COLO668 (cell line): ENCODE measurements around the gene KCNK1.

Experiments used
- DNase-seq: peaks from one replicate; lab custom pipeline; 2025; ENCODE audit not compliant: unreplicated experiment; lab: John Stamatoyannopoulos, UW

Gene KCNK1

GRCh38 chr1:233635765-233636502 is 22.0 kb downstream of the KCNK1 start:
- no peak for DNase-seq

GRCh38 chr1:233636503-233636877 is 22.6 kb downstream of the KCNK1 start:
- no peak for DNase-seq

GRCh38 chr1:233638513-233638912 is 24.6 kb downstream of the KCNK1 start:
- DNase-seq: no peak

- no peak for DNase-seq
Observed at GRCh38 chr1:233639611-233640010, 25.7 kb downstream of the KCNK1 start.

DNA sequence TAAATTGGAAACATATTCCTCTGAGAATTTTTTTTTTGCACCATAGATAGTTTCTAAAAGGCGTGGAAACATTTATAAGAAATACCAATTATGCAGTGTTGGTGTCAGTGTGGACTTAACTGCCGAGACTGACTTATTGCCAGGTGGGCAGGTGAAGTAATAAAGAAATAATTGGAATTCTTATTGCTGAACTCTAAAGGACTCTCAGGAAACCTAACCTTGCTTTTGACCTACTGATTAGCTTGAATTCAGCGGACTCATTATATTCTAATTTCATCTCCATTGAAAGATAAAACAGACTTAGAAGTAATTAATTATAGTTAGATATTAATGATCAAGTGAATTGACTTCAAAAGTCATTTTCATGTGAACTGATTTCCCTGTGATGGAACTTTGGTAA is 26.3 kb downstream of the KCNK1 start:
- DNase-seq: no peak

- DNase-seq: no peak
Observed at GRCh38 chr1:233641029-233641428, 27.1 kb downstream of the KCNK1 start.

GRCh38 chr1:233647073-233647472 is 33.2 kb downstream of the KCNK1 start:
- no peak for DNase-seq

- DNase-seq: no peak
Observed at GRCh38 chr1:233647636-233648035, 33.7 kb downstream of the KCNK1 start.

DNA sequence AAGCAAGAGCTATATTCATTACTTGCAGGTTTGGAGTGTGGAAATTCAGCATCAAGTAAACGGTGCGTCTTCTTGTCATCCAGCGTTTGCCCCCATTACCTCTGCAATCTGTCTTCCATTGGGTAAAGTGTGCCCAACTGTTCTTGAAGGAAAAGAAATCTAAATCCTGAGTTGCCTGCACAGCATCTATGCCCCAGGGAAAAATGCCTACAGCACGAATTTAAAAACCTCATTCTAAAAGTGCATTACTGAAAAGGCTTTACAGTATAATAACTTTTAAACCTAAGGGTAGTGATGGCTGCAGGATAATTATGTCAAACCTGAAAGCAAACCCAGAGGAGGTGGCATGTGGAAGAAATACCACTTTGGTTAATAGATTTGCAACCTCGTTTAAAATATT is 37.2 kb downstream of the KCNK1 start:
- DNase-seq: no peak

- no peak for DNase-seq
Observed at GRCh38 chr1:233651563-233652233, 37.8 kb downstream of the KCNK1 start.

- no peak for DNase-seq
Observed at GRCh38 chr1:233652526-233652925, 38.6 kb downstream of the KCNK1 start.

DNA sequence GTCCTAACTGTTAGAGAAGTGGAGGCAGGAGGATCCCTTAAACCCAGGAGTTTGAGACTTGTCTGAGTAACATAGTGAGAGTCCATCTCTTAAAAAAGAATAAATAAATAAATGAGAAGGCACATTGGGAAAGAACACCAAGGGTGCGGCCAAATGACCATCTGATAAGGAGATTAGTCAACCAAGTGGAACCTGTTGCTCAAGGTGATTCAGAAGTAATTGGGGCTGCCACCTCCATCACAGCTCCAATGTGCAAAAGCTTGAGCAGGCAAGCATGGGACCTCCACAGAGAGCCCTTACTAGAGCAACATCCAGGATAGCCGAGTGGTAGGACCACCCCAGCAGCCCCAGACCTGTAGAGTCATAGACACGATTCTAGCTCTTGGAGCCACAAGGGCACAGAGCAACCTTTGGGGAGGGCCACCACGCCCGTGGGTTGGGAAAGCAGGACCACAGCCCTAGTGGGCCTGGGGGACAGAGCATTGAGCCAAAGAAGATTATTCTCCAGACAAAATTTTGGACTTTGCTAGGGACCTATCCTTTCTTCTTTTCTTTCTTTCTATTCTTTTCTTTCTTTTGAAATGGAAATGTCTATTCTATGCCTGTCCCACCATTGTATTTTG is 40.9 kb downstream of the KCNK1 start:
- DNase-seq: no peak

DNA sequence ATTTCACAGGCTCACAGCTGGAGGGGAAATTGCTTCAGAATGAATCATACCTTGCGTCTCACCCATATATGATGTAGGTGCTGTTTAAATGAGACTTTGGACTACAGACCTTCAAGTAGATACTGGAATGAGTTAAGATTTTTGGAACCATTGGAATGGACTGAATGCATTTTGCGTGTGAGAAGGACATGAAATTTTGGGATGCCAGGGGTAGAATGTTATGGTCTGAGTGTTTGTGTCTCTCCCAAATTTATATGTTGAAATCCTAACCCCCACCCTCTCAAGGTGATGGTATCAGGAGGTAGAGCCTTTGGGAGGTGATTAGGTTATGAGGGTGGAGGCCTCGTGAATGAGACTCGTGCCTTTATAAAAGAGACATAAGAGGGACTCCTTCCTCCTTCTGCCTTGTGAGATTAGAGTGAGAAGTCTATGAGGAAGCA is 41.4 kb downstream of the KCNK1 start:
- no peak for DNase-seq

GRCh38 chr1:233656032-233656635 is 42.2 kb downstream of the KCNK1 start:
- DNase-seq: peak; percentile 18

- no peak for DNase-seq
Observed at GRCh38 chr1:233656687-233657086, 42.8 kb downstream of the KCNK1 start.

GRCh38 chr1:233657466-233657865 is 43.6 kb downstream of the KCNK1 start:
- DNase-seq: no peak

DNA sequence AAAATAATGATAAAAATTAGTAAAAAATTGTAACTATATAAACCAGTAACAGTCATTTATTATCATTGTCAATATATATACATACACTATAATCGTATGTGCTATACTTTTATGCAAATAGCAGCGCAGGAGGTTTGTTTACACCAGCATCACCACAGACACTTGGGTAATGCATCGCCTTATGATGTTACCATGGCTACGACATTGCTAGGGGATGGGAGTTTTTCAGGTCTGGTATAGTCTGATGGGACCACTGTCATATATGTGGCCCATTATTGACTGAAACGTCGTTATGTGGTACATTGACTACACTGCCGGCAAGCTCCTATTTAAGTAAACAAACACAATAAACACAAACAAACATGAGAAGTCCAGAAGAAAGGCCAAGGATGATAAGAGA is 45.6 kb downstream of the KCNK1 start:
- no peak for DNase-seq

DNA sequence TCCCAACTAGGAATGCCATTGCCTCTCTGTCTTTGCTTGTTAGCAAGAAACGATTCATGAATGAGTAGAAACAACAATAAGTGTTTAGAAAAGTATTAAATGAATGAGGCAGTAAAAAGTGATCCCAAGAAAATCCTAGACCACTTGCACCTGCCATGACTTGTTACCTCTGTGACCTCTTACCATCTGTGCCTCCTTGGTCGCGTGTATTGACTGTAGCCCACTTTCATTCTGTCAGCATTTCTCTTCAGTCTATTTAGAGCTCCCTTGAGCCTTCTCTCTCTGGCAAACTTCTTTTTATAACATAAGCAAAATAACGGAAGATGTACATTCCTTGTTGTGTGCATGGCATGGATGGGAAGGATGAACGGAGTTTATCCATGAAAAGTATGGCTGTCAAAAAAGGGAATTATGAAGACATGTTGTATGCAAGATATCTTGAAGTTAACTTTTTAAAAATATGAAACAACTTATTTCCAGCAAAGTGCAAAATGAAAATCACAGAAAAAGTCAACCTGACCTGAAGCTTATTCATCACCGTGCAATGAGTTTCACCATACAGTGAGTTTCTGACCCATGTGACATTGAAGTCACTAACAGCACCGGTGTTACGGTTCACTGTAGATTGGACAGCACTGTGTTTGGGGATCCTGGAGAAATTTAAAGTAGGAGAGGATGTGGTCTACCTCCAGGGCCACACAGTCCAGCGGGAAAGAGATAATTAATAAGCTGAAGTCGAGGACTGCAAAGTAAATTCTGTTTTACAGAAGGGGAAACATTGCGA is 47.7 kb downstream of the KCNK1 start:
- DNase-seq: no peak

DNA sequence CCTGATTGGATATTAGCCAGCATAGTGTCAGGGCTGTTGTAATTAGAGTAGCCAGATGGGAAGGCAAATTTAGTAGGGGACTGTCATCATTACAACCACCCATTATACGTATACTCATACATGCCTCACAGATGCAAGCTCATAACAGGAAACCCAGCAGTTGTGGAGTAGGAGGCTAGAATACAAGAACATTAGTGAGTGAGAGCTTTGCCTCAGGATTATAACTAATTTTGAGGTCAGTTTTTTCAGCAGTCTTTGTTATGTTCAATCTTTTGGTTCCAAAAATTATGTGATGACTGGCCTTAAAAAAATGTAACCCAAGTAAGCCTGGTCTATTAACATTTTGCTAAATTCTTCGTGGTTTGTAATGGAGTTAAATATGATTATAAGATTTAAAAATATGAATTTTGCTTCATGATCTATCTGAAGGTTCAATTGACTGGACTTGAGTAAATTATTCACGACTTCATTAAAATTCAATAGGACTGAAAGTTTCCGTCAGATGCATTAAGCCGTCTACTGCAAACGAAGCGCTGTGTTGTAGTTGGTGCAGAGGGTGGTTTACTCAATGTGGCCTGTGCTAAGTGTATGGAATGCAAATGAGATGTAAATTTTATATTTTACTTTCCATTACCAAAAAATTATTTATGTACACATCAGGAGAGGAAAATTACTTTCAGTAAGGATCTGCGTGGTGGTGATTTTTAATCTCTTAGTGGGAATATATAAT is 48.8 kb downstream of the KCNK1 start:
- DNase-seq: no peak

DNA sequence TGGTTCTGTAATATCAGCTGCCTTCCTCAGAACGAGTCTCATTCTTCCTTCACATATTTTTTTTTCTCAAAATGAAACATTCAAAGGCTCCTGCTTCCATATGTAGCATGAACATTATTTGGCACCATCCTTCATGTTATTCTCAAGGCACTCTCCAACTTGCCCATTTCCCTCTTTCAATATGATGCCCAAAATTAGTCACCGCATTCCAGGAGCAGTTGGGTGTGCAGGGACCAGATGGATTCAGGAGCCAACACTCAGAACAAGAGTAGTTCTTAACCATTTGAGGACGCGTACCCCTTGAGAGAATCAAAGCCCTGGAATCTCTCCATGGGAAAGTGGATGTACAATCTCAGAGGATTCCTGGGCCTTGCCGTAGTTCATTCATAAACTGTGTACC is 50.3 kb downstream of the KCNK1 start:
- DNase-seq: no peak
